ENCODE results near the gene ITPRID1.

DNA sequence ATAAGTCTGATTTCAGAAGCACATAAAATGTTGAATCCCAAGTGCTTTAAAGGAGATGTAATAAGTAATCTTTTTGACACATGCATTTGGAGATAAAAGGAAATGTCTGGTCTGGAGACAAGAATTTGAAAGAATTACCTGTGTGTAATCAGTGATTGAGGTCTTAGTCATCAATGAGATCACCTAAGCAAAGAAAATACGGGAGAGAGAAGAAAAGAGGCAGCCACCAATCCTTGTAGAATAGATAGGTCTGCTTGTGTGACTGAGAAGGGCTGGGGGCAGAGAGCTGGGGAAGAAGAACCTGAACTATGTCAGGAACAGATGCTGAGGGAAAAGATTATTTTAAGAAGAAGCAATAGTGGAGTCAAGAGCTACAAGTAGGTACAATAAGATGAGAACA lies 49.3 kb upstream of the ITPRID1 start:
- no peak for TF ChIP-seq EGR1 (IDR thresholded peaks at IDR 0.05)
- TF ChIP-seq, protein P1, sequence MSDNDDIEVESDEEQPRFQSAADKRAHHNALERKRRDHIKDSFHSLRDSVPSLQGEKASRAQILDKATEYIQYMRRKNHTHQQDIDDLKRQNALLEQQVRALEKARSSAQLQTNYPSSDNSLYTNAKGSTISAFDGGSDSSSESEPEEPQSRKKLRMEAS (IDR thresholded peaks at IDR 0.05) = no peak
- no peak for TF ChIP-seq NFIC (IDR thresholded peaks at IDR 0.05)
- no peak for TF ChIP-seq EP300 (IDR thresholded peaks at IDR 0.05; ENCODE audit: borderline replicate concordance)
